HepG2 (cell line): ENCODE data around the gene SPINDOC. TPM values are rescaled to one million over a fixed set of nuclear protein-coding genes. Genes with fewer than 3 reads are reported as not detected.

Source experiments
- GFI1 ChIP-seq: sonication (generic); formaldehyde crosslinking; IDR thresholded peaks from 2 replicates; pipeline ENCODE4 v1.5.0; 2020; ENCODE audit warnings: missing genetic modification reagents, mild to moderate bottlenecking, borderline replicate concordance
- HMGA1 ChIP-seq: sonication (generic); formaldehyde crosslinking; conservative IDR thresholded peaks from 2 replicates; pipeline ENCODE4 v1.4.0; 2020; ENCODE audit warnings: missing genetic modification reagents
- HNF4A ChIP-seq: sonication (generic); formaldehyde crosslinking; IDR thresholded peaks from 2 replicates; pipeline ENCODE4 v1.4.0; 2020; ENCODE audit warnings: missing genetic modification reagents
- PAXIP1 ChIP-seq: sonication (generic); formaldehyde crosslinking; conservative IDR thresholded peaks from 2 replicates; pipeline ENCODE4 v1.4.0; 2020; ENCODE audit warnings: mild to moderate bottlenecking, missing genetic modification reagents, moderate library complexity
- PBX2 ChIP-seq: IDR thresholded peaks from 2 replicates; pipeline ENCODE4 v1.6.1; 2016; ENCODE audit warnings: control low read depth
- TEAD2 ChIP-seq: sonication (generic); formaldehyde crosslinking; IDR thresholded peaks from 2 replicates; pipeline ENCODE4 v1.9.0; 2021; ENCODE audit warnings: missing genetic modification reagents
- ZNF337 ChIP-seq: sonication (generic); formaldehyde crosslinking; IDR thresholded peaks from 2 replicates; pipeline ENCODE4 v1.5.1; 2020; ENCODE audit warnings: missing genetic modification reagents, low read depth, mild to moderate bottlenecking, borderline replicate concordance
- ZNF607 ChIP-seq: sonication (generic); formaldehyde crosslinking; IDR thresholded peaks from 2 replicates; pipeline ENCODE4 v1.5.1; 2020; ENCODE audit warnings: missing genetic modification reagents, mild to moderate bottlenecking, borderline replicate concordance
- ZNF644 ChIP-seq: IDR thresholded peaks from 2 replicates; pipeline ENCODE4 v1.6.1; 2016; ENCODE audit warnings: low read depth
- ZNF770 ChIP-seq: sonication (generic); formaldehyde crosslinking; IDR thresholded peaks from 2 replicates; pipeline ENCODE4 v1.5.0; 2020; ENCODE audit warnings: mild to moderate bottlenecking, missing genetic modification reagents
- polyA plus RNA-seq, 8 experiments: library from polyadenylated mRNA; depleted of rRNA in 3 of 8; stranded (reverse) in 7 of 8; unstranded in 1 of 8; fragments of >200 nt; fragmentation: Illumina TruSeq in 4 of 8; extraction: Trizol in 4 of 8; gene quantifications; 2 replicates each; pipeline versions ENCODE4 v1.2.1 to v1.2.3, GENCODE V29; 2011 to 2016; ENCODE audit warnings: low read depth in 4 of 8, missing spikeins in 1 of 8, mixed read lengths in 1 of 8; ENCODE audit not compliant: insufficient read depth in 1 of 8
- total RNA-seq, 5 experiments: library from RNA; depleted of rRNA; stranded (reverse); fragments of >200 nt; fragmentation: Illumina TruSeq; extraction: Trizol; gene quantifications; 2 replicates each; pipeline ENCODE4 v1.2.3, GENCODE V29; 2016; ENCODE audit warnings: low read depth in 1 of 5

The SPINDOC gene
- total and polyA plus RNA-seq, 2 of the 13 experiments (the other 11 are each of a cell fraction or from before 2014, with no cell fraction given) = 21.4 to 29.9 TPM

GRCh38 chr11:63850920-63851319, 37.7 kb downstream of the SPINDOC start (continued):
- TF ChIP-seq ZNF770 (CRISPR knock-in tag) (peak; percentile 87; the same call in 1 of the 2 replicates), GFI1 (CRISPR knock-in tag) (peak; percentile 83), ZNF607 (CRISPR knock-in tag) (no peak), ZNF644 (0 out of 2 replicates have a peak, but pooled peaks have one; percentile 9), HNF4A (CRISPR knock-in tag) (peak; percentile 78), PBX2 (CRISPR knock-in tag) (no peak), TEAD2 (CRISPR knock-in tag) (no peak), HMGA1 (CRISPR knock-in tag) (no peak), ZNF337 (CRISPR knock-in tag) (no peak), PAXIP1 (CRISPR knock-in tag) (0 out of 2 replicates have a peak, but pooled peaks have one; percentile 32)
